HUES48 (cell line): Measurements from ENCODE around the gene UGT1A4.
"Not testable (repeated sequence)": the region's sequence is repeated elsewhere in the genome, so short reads cannot be mapped to it uniquely, and the experiment has no call there.

ENCODE experiments used
- H3K27ac ChIP-seq: one replicate; pipeline ENCODE4 v1.7.0; 2013; ENCODE audit warnings: low read depth, low read length, inconsistent platforms
- H3K27me3 ChIP-seq: 2 replicates; pipeline ENCODE4 v1.6.1; 2013; ENCODE audit warnings: mild to moderate bottlenecking, low read length; ENCODE audit not compliant: control insufficient read depth, insufficient read depth
- H3K36me3 ChIP-seq: 2 replicates; pipeline ENCODE4 v1.6.1; 2013; ENCODE audit warnings: low read length; ENCODE audit not compliant: control insufficient read depth, insufficient read depth
- H3K4me1 ChIP-seq: 2 replicates; pipeline ENCODE4 v1.6.1; 2013; ENCODE audit warnings: mild to moderate bottlenecking, low read length; ENCODE audit not compliant: control insufficient read depth, insufficient read depth
- H3K4me3 ChIP-seq: 2 replicates; pipeline ENCODE4 v1.5.1; 2013; ENCODE audit warnings: mild to moderate bottlenecking, low read depth, low read length
- H3K9ac ChIP-seq: 2 replicates; pipeline ENCODE4 v1.6.1; 2013; ENCODE audit warnings: mild to moderate bottlenecking, low read depth, low read length, moderate library complexity
- H3K9me3 ChIP-seq: 2 replicates; pipeline ENCODE4 v1.6.1; 2013; ENCODE audit warnings: low read length; ENCODE audit not compliant: control insufficient read depth, insufficient read depth

UGT1A4 gene

GRCh38 chr2:233751212-233752009 is 32.9 kb downstream of the UGT1A4 start:
- H3K27ac ChIP-seq, H3K36me3 ChIP-seq, H3K9ac ChIP-seq, H3K4me3 ChIP-seq, H3K4me1 ChIP-seq, H3K27me3 ChIP-seq: not testable (repeated sequence)
- peaks cover 28% of the 10 kb centered on the region for H3K9me3 ChIP-seq

DNA sequence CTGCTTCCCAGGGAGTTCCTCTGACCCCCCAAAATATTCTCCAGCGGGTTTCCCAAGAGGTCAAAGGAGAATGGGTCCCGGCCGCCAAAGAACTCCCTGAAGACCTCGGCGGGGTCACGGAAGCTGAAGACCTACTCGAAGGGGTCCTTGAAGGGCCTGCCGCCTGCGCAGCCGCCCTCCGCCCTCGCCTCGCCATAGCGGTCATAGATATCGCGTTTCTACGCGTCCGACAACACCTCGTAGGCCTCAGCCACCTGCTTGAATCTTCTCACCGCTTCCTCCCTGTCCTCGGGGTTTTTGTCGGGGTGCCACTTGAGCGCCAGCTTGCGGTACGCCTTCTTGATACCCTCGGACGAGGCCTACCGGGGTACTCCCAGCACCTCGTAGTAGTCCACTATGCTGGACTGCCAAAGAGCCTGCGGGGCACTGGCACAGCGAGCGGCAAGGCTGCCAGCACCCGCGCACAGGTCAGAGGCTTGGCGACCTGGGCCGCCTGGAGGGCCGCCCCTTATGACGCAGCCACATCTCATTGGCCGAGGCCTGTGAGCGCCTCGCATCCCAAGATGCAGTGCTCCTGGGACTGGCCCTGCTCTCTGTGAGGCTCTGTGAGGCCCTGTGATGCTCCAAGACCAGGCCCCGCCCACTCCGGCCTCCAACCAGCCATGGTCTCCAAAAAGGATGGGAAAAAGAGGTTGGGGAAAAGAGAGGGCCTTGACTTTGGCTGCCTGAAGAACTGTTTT is 36.5 kb downstream of the UGT1A4 start:
- H3K9ac ChIP-seq = no peak overlapping the region
- H3K4me3 ChIP-seq = no peak overlapping the region
- peaks cover 26% of the 10 kb centered on the region for H3K9me3 ChIP-seq
- H3K27ac ChIP-seq = no peak overlapping the region
- H3K4me1 ChIP-seq = no peaks in the 10 kb centered on the region
- no peaks in the 10 kb centered on the region for H3K27me3 ChIP-seq
- H3K36me3 ChIP-seq = no peaks in the 10 kb centered on the region

GRCh38 chr2:233756429-233757081 is 38.0 kb downstream of the UGT1A4 start:
- Histone ChIP-seq H3K27ac (no peak overlapping the region), H3K36me3 (no peaks in the 10 kb centered on the region), H3K4me1 (no peaks in the 10 kb centered on the region), H3K27me3 (no peaks in the 10 kb centered on the region), H3K4me3 (no peak overlapping the region), H3K9ac (no peak overlapping the region), H3K9me3 (peaks cover 21% of the 10 kb centered on the region)

DNA sequence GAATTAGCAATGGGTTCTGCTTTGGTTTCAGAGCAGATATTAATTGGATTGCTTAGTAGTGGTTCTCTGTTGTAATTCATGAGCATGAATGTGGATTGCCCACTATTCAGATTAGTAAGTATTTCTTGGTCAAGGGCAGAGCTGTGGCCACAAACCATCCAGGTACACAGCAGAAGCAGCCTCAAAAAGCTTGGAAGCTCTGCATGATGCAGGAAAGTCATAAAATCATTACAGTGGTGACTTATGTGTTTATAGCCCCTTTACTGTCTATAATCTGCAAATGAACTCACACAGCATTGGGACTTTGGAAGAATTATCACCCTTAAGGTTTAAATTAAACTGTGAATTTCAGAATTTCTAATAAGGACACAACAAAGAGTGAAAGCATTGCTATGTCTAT is 39.6 kb downstream of the UGT1A4 start:
- H3K9me3 ChIP-seq = peaks cover 19% of the 10 kb centered on the region

GRCh38 chr2:233758849-233759248 is 40.3 kb downstream of the UGT1A4 start:
- no peaks in the 10 kb centered on the region for H3K4me1 ChIP-seq
- no peaks in the 10 kb centered on the region for H3K27me3 ChIP-seq
- H3K9me3 ChIP-seq = peaks cover 15% of the 10 kb centered on the region
- no peak overlapping the region for H3K9ac ChIP-seq
- no peak overlapping the region for H3K27ac ChIP-seq
- H3K4me3 ChIP-seq = no peak overlapping the region
- no peaks in the 10 kb centered on the region for H3K36me3 ChIP-seq

More for the DNA sequence above, 39.6 kb downstream of the UGT1A4 start:
- Histone ChIP-seq H3K9ac (no peak overlapping the region), H3K4me1 (no peaks in the 10 kb centered on the region), H3K4me3 (no peak overlapping the region), H3K27me3 (no peaks in the 10 kb centered on the region), H3K27ac (no peak overlapping the region), H3K36me3 (no peaks in the 10 kb centered on the region)

GRCh38 chr2:233760043-233760442 is 41.5 kb downstream of the UGT1A4 start, which contains the start of gene UGT1A1:
TSS of gene UGT1A1 (plus strand) at chr2:233760270. CDS start at chr2:233760288, 18 bp downstream.
- Histone ChIP-seq H3K9ac (no peak within 1 kb of the TSS), H3K9me3 (peaks cover 15% of the 10 kb centered on the region; the same call in 1 of the 2 replicates), H3K4me1 (no peaks in the 10 kb centered on the region), H3K36me3 (no peaks in the 10 kb centered on the region), H3K4me3 (no peak within 1 kb of the TSS), H3K27ac (no peak within 1 kb of the TSS), H3K27me3 (no peaks in the 10 kb centered on the region)

DNA sequence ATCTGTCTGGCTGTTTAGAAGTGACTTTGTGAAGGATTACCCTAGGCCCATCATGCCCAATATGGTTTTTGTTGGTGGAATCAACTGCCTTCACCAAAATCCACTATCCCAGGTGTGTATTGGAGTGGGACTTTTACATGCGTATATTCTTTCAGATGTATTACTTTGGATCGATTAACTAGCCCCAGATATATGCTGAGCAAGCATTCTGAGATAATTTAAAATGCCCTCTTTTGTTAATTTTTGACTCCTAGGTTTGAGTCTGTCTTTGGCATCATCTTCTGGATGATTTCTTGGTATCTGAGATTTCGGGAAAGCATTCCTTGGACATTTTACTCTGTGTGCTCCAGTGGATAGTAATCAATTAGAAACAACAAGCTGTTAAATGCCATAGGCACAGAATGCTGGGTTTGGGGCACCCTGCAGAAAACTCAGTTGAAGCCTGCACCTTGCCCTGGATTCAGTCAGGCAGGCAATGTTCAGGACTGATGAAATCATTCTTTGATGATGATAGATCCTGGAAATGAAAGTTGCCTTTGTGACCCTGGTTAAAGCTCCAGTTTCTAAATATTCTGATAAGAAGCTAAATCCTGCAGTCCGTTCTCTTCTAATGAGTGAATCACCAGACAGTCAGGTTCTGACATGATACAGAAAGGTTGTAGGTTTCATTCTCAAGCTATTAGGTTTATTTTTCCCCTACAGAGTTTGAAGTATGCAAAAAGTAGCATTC is 42.7 kb downstream of the UGT1A4 start:
- no peak overlapping the region for H3K4me3 ChIP-seq
- H3K9ac ChIP-seq = no peak overlapping the region
- no peak overlapping the region for H3K27ac ChIP-seq
- H3K4me1 ChIP-seq = no peaks in the 10 kb centered on the region
- no peaks in the 10 kb centered on the region for H3K27me3 ChIP-seq
- H3K9me3 ChIP-seq = peaks cover 15% of the 10 kb centered on the region; the same call in 1 of the 2 replicates
- no peaks in the 10 kb centered on the region for H3K36me3 ChIP-seq

DNA sequence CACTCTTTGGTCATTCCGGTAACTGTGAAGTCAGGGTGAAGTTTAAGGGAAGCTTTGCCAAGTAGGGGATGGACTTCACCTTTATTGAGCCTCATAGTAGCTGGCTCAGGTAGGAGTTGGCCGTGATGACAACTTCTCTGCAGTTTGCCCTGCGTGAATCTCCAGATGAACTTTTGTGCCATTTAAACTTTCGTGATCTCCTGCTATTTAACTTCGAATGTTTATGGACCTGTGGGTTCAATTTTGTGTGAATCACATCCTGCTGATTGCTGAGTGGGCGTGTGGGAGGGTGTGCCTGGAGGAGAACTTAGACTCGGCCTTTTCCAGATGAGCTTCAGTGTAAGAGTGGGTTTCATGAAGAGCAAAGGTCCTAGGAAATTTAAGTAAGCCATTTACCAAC is 45.7 kb downstream of the UGT1A4 start:
- Histone ChIP-seq H3K9me3 (0 out of 2 replicates have a peak, but pooled peaks cover 7% of the 10 kb centered on the region), H3K36me3 (no peaks in the 10 kb centered on the region), H3K4me1 (no peaks in the 10 kb centered on the region), H3K9ac (no peak overlapping the region), H3K4me3 (no peak overlapping the region), H3K27me3 (no peaks in the 10 kb centered on the region), H3K27ac (no peak overlapping the region)

DNA sequence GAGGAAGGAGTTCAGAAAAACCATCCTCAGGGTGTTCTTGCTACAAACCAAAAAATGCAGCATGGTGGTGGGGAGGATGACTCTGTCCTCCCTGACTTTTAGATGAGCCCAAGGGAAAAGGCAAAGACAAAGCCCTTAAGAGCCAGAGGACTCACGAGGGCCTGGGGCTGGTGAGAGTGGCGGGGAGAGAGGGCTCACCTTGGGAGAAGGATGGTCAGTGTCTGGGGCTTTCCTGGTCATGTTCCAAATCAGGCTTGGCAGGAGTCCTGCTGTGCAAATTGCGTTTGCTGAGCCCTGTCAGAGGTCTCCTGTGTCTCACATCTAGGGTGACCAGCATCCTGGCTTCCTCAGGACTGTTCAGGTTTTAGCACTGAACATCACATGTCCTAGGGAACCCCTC is 46.2 kb downstream of the UGT1A4 start:
- H3K4me3 ChIP-seq = no peak overlapping the region
- H3K4me1 ChIP-seq = no peaks in the 10 kb centered on the region

GRCh38 chr2:233766416-233766815 is 47.9 kb downstream of the UGT1A4 start:
- H3K4me1 ChIP-seq = no peaks in the 10 kb centered on the region
- no peak overlapping the region for H3K27ac ChIP-seq
- H3K9me3 ChIP-seq = no peaks in the 10 kb centered on the region
- no peaks in the 10 kb centered on the region for H3K36me3 ChIP-seq
- no peak overlapping the region for H3K4me3 ChIP-seq
- H3K9ac ChIP-seq = no peak overlapping the region
- H3K27me3 ChIP-seq = no peaks in the 10 kb centered on the region

More for the DNA sequence above, 46.2 kb downstream of the UGT1A4 start:
- Histone ChIP-seq H3K36me3 (no peaks in the 10 kb centered on the region), H3K27ac (no peak overlapping the region), H3K27me3 (no peaks in the 10 kb centered on the region), H3K9ac (no peak overlapping the region), H3K9me3 (0 out of 2 replicates have a peak, but pooled peaks cover 7% of the 10 kb centered on the region)
